ENCODE results near the gene SLC25A19.
A peak's percentile ranks its signal among the peaks of the same experiment; 100 is the strongest.

The SLC25A19 gene

GRCh38 chr17:75238020-75238580 lies 51.1 kb downstream of the SLC25A19 start:
- Histone ChIP-seq H3K36me3 (ENCODE audit: control insufficient read depth in 1 of 2, insufficient read depth in 2 of 2, low read length in 2 of 2) (peaks cover 59 to 88% of the 10 kb centered on the region in 2 donors), H3K27ac (ENCODE audit: low read length) (no peak overlapping the region), H3K4me3 (ENCODE audit: low read depth in 1 of 2, low read length in 2 of 2) (no peak overlapping the region), H3K4me1 (ENCODE audit: control insufficient read depth in 1 of 2, insufficient read depth in 2 of 2, low read length in 2 of 2) (no peaks in the 10 kb centered on the region), H3K27me3 (ENCODE audit: low read depth, low read length) (no peaks in the 10 kb centered on the region), H3K9me3 (ENCODE audit: control insufficient read depth in 1 of 2, low read length in 2 of 2) (no peaks in the 10 kb centered on the region)

- no peak overlapping the region for H3K4me3 ChIP-seq (ENCODE audit: low read depth in 1 of 2, low read length in 2 of 2)
- no peaks in the 10 kb centered on the region for H3K4me1 ChIP-seq (ENCODE audit: control insufficient read depth in 1 of 2, insufficient read depth in 2 of 2, low read length in 2 of 2)
- H3K27me3 ChIP-seq (ENCODE audit: low read depth, low read length): no peaks in the 10 kb centered on the region
- no peaks in the 10 kb centered on the region for H3K9me3 ChIP-seq (ENCODE audit: control insufficient read depth in 1 of 2, low read length in 2 of 2)
- no peak overlapping the region for H3K27ac ChIP-seq (ENCODE audit: low read length)
- H3K36me3 ChIP-seq (ENCODE audit: control insufficient read depth in 1 of 2, insufficient read depth in 2 of 2, low read length in 2 of 2): peaks cover 59 to 88% of the 10 kb centered on the region in 2 donors
These were observed 51.9 kb downstream of the SLC25A19 start for GRCh38 chr17:75237100-75238014.

GRCh38 chr17:75232786-75233185 lies 56.4 kb downstream of the SLC25A19 start:
- H3K9me3 ChIP-seq (ENCODE audit: control insufficient read depth in 1 of 2, low read length in 2 of 2): no peaks in the 10 kb centered on the region
- H3K27ac ChIP-seq (ENCODE audit: low read length): no peak overlapping the region
- H3K4me1 ChIP-seq (ENCODE audit: control insufficient read depth in 1 of 2, insufficient read depth in 2 of 2, low read length in 2 of 2): peaks cover 0 to 6% of the 10 kb centered on the region in 2 donors
- no peaks in the 10 kb centered on the region for H3K27me3 ChIP-seq (ENCODE audit: low read depth, low read length)
- H3K36me3 ChIP-seq (ENCODE audit: control insufficient read depth in 1 of 2, insufficient read depth in 2 of 2, low read length in 2 of 2): peaks cover 59 to 75% of the 10 kb centered on the region in 2 donors
- H3K4me3 ChIP-seq (ENCODE audit: low read depth in 1 of 2, low read length in 2 of 2): no peak overlapping the region

DNA sequence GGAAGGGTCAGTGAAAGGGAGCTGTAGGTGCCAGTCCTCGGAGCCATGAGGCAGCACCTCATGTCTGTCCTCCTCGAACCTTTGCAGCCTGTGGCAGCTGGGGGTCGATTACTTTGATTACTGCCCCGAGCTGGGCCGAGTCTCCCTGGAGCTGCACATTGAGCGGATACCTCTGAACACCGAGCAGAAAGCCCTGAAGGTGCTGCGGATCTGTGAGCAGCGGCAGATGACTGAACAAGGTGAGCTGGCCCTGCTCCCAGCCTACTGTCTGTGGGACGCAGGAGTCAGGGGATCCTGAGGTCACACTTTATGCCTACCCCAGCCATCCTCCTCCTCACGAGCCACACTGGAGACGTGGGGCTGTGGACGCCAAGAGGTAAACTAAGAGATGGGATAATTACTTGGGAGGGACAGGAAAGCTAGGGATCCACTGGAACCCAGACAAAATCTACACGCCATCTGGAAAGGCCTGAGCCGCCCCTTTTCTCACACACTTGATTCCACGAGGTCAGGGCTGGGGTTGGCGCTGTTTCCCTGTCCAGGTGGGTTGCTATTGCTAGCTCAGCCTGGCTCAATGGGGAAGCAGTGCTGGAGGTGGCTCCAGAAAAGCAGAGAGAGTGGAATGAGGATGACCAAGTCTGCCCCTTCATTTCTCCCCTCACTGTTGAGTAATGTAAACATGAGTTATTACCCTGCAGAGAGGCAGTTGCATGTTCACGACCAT lies 57.3 kb downstream of the SLC25A19 start:
- peaks cover 0 to 6% of the 10 kb centered on the region in 2 donors for H3K4me1 ChIP-seq (ENCODE audit: control insufficient read depth in 1 of 2, insufficient read depth in 2 of 2, low read length in 2 of 2)
- no peaks in the 10 kb centered on the region for H3K27me3 ChIP-seq (ENCODE audit: low read depth, low read length)
- no peak overlapping the region for H3K27ac ChIP-seq (ENCODE audit: low read length)
- H3K9me3 ChIP-seq (ENCODE audit: control insufficient read depth in 1 of 2, low read length in 2 of 2): no peaks in the 10 kb centered on the region
- H3K4me3 ChIP-seq (ENCODE audit: low read depth in 1 of 2, low read length in 2 of 2): no peak overlapping the region
- H3K36me3 ChIP-seq (ENCODE audit: control insufficient read depth in 1 of 2, insufficient read depth in 2 of 2, low read length in 2 of 2): peaks cover 54 to 69% of the 10 kb centered on the region in 2 donors

GRCh38 chr17:75231071-75231470 lies 58.2 kb downstream of the SLC25A19 start:
- H3K4me3 ChIP-seq (ENCODE audit: low read depth in 1 of 2, low read length in 2 of 2): no peak overlapping the region
- peaks cover 0 to 6% of the 10 kb centered on the region in 2 donors for H3K4me1 ChIP-seq (ENCODE audit: control insufficient read depth in 1 of 2, insufficient read depth in 2 of 2, low read length in 2 of 2)
- H3K36me3 ChIP-seq (ENCODE audit: control insufficient read depth in 1 of 2, insufficient read depth in 2 of 2, low read length in 2 of 2): peaks cover 54 to 69% of the 10 kb centered on the region in 2 donors
- no peaks in the 10 kb centered on the region for H3K27me3 ChIP-seq (ENCODE audit: low read depth, low read length)
- no peaks in the 10 kb centered on the region for H3K9me3 ChIP-seq (ENCODE audit: control insufficient read depth in 1 of 2, low read length in 2 of 2)
- no peak overlapping the region for H3K27ac ChIP-seq (ENCODE audit: low read length)

- H3K27me3 ChIP-seq (ENCODE audit: low read depth, low read length): no peaks in the 10 kb centered on the region
- H3K4me3 ChIP-seq (ENCODE audit: low read depth in 1 of 2, low read length in 2 of 2): no peak overlapping the region
- H3K36me3 ChIP-seq (ENCODE audit: control insufficient read depth in 1 of 2, insufficient read depth in 2 of 2, low read length in 2 of 2): peaks cover 50 to 69% of the 10 kb centered on the region in 2 donors
- H3K4me1 ChIP-seq (ENCODE audit: control insufficient read depth in 1 of 2, insufficient read depth in 2 of 2, low read length in 2 of 2): peaks cover 0 to 6% of the 10 kb centered on the region in 2 donors
- no peaks in the 10 kb centered on the region for H3K9me3 ChIP-seq (ENCODE audit: control insufficient read depth in 1 of 2, low read length in 2 of 2)
- H3K27ac ChIP-seq (ENCODE audit: low read length): peak overlapping the region; percentile 33
These were observed 60.4 kb downstream of the SLC25A19 start for GRCh38 chr17:75228847-75229246.

- peak overlapping the region; percentile 33 for H3K27ac ChIP-seq (ENCODE audit: low read length)
These were observed 60.9 kb downstream of the SLC25A19 start for GRCh38 chr17:75228305-75228704.

DNA sequence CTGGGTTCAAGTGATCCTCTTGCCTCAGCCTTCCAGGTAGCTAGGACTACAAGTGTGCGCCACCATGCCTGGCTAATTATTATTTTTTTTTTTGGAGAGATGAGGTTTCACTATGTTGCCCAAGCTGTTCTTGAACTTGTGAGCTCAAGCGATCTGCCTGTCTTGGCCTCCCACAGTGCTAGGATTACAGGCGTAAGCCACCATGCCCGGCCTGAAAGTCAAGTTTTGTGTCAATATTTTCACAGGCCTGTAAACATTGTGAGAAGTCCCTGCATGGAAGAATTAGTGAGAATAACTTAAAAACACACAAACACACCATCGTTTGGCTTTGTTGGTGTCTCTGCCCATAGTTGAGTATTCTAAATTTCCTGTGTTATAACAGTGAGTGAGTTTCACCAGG lies 61.5 kb downstream of the SLC25A19 start:
- Histone ChIP-seq H3K4me3 (ENCODE audit: low read depth in 1 of 2, low read length in 2 of 2) (no peak overlapping the region), H3K9me3 (ENCODE audit: control insufficient read depth in 1 of 2, low read length in 2 of 2) (no peaks in the 10 kb centered on the region), H3K27me3 (ENCODE audit: low read depth, low read length) (no peaks in the 10 kb centered on the region), H3K36me3 (ENCODE audit: control insufficient read depth in 1 of 2, insufficient read depth in 2 of 2, low read length in 2 of 2) (peaks cover 45 to 65% of the 10 kb centered on the region in 2 donors), H3K4me1 (ENCODE audit: control insufficient read depth in 1 of 2, insufficient read depth in 2 of 2, low read length in 2 of 2) (peaks cover 0 to 6% of the 10 kb centered on the region in 2 donors), H3K27ac (ENCODE audit: low read length) (no peak overlapping the region)

More at GRCh38 chr17:75228305-75228704, 60.9 kb downstream of the SLC25A19 start:
- no peaks in the 10 kb centered on the region for H3K9me3 ChIP-seq (ENCODE audit: control insufficient read depth in 1 of 2, low read length in 2 of 2)
- H3K4me1 ChIP-seq (ENCODE audit: control insufficient read depth in 1 of 2, insufficient read depth in 2 of 2, low read length in 2 of 2): peaks cover 0 to 6% of the 10 kb centered on the region in 2 donors
- H3K4me3 ChIP-seq (ENCODE audit: low read depth in 1 of 2, low read length in 2 of 2): no peak overlapping the region
- H3K27me3 ChIP-seq (ENCODE audit: low read depth, low read length): no peaks in the 10 kb centered on the region
- peaks cover 50 to 69% of the 10 kb centered on the region in 2 donors for H3K36me3 ChIP-seq (ENCODE audit: control insufficient read depth in 1 of 2, insufficient read depth in 2 of 2, low read length in 2 of 2)

- Histone ChIP-seq H3K27ac (ENCODE audit: low read length) (no peak overlapping the region), H3K27me3 (ENCODE audit: low read depth, low read length) (no peaks in the 10 kb centered on the region), H3K36me3 (ENCODE audit: control insufficient read depth in 1 of 2, insufficient read depth in 2 of 2, low read length in 2 of 2) (peaks cover 39 to 54% of the 10 kb centered on the region in 2 donors), H3K9me3 (ENCODE audit: control insufficient read depth in 1 of 2, low read length in 2 of 2) (no peaks in the 10 kb centered on the region), H3K4me1 (ENCODE audit: control insufficient read depth in 1 of 2, insufficient read depth in 2 of 2, low read length in 2 of 2) (peaks cover 0 to 6% of the 10 kb centered on the region in 2 donors), H3K4me3 (ENCODE audit: low read depth in 1 of 2, low read length in 2 of 2) (no peak overlapping the region)
These were observed 64.2 kb downstream of the SLC25A19 start for GRCh38 chr17:75225016-75225415.
